HL-60 (cell line): ENCODE measurements around the gene DUSP6.
"Not testable (repeated sequence)": the region's sequence is repeated elsewhere in the genome, so short reads cannot be mapped to it uniquely, and the experiment has no call there.

Experiments used
- DNase-seq, 2 experiments: peaks; one replicate each; pipeline ENCODE4 v3.0.0-alpha.2; 2010 to 2020; ENCODE audit warnings: low read depth in 1 of 2, low spot score in 1 of 2
- H3K27ac ChIP-seq: fragments of 250-450 bp; sonication (Bioruptor Pico); replicated peaks from 2 replicates; pipeline ENCODE4 v1.5.1; 2020; ENCODE audit warnings: mild to moderate bottlenecking, moderate library complexity
- H3K27me3 ChIP-seq: fragments of 250-450 bp; sonication (Bioruptor Pico); 2 replicates; pipeline ENCODE4 v1.5.1; 2021; ENCODE audit warnings: mild to moderate bottlenecking, moderate library complexity; ENCODE audit not compliant: insufficient read depth, poor library complexity, severe bottlenecking
- H3K4me3 ChIP-seq: replicated peaks from 2 replicates; pipeline ENCODE4 v1.5.1; 2011; ENCODE audit warnings: mild to moderate bottlenecking, control low read depth, low read length; ENCODE audit not compliant: insufficient read depth
- GABPA ChIP-seq: IDR thresholded peaks from 2 replicates; pipeline ENCODE4 v1.6.1; 2012; ENCODE audit warnings: low read depth
- POLR2AphosphoS5 ChIP-seq: IDR thresholded peaks from 2 replicates; pipeline ENCODE4 v1.6.1; 2012; ENCODE audit warnings: low read depth
- SPI1 ChIP-seq: IDR thresholded peaks from 2 replicates; pipeline ENCODE4 v1.6.1; 2012; ENCODE audit warnings: low read depth, mild to moderate bottlenecking, borderline replicate concordance
- TF ChIP-seq, protein P1 (sequence below): IDR thresholded peaks from 2 replicates; pipeline ENCODE4 v1.6.1; 2012; ENCODE audit warnings: low read depth; ENCODE audit not compliant: insufficient replicate concordance
- TF ChIP-seq, protein P2 (sequence below): IDR thresholded peaks from one replicate; pipeline ENCODE4 v1.5.1; 2011; ENCODE audit warnings: low read length, control low read depth, inconsistent platforms; ENCODE audit not compliant: insufficient read depth

Gene DUSP6

GRCh38 chr12:89339526-89339925, 12.8 kb downstream of the DUSP6 start:
- TF ChIP-seq, protein P1, sequence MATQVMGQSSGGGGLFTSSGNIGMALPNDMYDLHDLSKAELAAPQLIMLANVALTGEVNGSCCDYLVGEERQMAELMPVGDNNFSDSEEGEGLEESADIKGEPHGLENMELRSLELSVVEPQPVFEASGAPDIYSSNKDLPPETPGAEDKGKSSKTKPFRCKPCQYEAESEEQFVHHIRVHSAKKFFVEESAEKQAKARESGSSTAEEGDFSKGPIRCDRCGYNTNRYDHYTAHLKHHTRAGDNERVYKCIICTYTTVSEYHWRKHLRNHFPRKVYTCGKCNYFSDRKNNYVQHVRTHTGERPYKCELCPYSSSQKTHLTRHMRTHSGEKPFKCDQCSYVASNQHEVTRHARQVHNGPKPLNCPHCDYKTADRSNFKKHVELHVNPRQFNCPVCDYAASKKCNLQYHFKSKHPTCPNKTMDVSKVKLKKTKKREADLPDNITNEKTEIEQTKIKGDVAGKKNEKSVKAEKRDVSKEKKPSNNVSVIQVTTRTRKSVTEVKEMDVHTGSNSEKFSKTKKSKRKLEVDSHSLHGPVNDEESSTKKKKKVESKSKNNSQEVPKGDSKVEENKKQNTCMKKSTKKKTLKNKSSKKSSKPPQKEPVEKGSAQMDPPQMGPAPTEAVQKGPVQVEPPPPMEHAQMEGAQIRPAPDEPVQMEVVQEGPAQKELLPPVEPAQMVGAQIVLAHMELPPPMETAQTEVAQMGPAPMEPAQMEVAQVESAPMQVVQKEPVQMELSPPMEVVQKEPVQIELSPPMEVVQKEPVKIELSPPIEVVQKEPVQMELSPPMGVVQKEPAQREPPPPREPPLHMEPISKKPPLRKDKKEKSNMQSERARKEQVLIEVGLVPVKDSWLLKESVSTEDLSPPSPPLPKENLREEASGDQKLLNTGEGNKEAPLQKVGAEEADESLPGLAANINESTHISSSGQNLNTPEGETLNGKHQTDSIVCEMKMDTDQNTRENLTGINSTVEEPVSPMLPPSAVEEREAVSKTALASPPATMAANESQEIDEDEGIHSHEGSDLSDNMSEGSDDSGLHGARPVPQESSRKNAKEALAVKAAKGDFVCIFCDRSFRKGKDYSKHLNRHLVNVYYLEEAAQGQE = no peak
- TF ChIP-seq POLR2AphosphoS5 (no peak), GABPA (no peak), SPI1 (no peak)
- TF ChIP-seq, protein P2, sequence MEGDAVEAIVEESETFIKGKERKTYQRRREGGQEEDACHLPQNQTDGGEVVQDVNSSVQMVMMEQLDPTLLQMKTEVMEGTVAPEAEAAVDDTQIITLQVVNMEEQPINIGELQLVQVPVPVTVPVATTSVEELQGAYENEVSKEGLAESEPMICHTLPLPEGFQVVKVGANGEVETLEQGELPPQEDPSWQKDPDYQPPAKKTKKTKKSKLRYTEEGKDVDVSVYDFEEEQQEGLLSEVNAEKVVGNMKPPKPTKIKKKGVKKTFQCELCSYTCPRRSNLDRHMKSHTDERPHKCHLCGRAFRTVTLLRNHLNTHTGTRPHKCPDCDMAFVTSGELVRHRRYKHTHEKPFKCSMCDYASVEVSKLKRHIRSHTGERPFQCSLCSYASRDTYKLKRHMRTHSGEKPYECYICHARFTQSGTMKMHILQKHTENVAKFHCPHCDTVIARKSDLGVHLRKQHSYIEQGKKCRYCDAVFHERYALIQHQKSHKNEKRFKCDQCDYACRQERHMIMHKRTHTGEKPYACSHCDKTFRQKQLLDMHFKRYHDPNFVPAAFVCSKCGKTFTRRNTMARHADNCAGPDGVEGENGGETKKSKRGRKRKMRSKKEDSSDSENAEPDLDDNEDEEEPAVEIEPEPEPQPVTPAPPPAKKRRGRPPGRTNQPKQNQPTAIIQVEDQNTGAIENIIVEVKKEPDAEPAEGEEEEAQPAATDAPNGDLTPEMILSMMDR = no peak
- Histone ChIP-seq H3K27ac (no peak overlapping the region), H3K4me3 (no peak overlapping the region), H3K27me3 (no peaks in the 10 kb centered on the region)
- no peak for DNase-seq

DNA sequence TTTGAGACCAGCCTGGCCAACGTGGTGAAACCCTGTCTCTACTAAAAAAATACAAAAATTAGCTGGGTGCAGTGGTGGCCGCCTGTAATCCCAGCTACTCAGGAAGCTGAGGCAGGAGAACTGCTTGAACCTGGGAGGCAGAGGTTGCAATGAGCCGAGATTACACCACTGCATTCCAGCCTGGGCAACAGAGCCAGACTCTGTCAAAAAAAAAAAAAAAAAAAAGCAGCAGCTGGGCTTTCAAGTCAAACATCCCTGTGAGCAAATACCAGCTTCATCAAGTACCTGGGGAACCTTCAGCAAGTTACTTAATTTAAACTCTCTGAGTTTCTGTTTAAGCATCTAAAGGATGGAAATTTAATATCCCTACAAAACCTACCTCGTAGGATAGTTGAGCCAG, 15.2 kb downstream of the DUSP6 start:
- not testable (repeated sequence) for H3K27ac ChIP-seq, DNase-seq, H3K27me3 ChIP-seq, H3K4me3 ChIP-seq

DNA sequence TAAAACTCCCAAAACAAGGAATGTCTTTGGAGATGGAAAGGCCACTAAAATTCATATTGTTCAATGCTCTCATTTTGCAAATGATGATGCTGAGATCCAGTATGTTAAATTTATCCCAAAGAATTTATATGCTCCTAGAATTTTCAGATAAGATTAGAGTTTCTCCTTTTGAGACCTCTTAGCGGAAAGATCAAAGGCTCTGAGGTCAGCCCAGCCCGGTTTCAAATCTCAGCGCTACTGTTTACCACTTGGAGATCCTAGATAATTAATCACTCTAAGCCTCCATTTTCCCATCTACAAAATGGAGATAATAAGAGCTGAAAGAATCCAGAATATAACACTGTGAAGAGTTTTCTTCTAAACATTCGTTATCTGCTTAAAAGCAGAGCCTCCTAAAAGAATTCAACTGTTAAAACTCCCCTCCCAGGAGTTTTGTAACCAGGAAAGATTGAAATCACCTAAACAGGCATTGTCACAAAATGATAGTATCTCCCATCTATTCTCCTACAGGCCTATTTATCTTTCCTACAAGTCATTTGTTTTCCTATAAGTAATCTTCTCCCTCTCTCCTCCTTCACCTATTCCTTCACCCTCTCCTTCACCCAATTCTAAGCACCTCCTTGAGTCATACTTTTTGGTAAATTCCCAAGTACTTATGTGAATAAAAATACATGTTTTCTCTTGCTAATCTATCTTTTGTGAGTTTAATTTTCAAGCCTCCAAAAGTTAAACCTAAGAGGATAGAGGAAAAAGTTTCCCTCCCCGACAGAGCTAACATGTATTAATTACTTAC, 16.7 kb downstream of the DUSP6 start:
- no peak overlapping the region for H3K27ac ChIP-seq
- TF ChIP-seq POLR2AphosphoS5 = no peak
- TF ChIP-seq, protein P2 = no peak
- TF ChIP-seq, protein P1 = no peak
- DNase-seq = no peak
- H3K4me3 ChIP-seq = no peak overlapping the region
- no peaks in the 10 kb centered on the region for H3K27me3 ChIP-seq

- TF ChIP-seq, protein P1 = no peak
- peak; percentile 64; the same call in 1 of the 2 replicates for TF ChIP-seq SPI1
- TF ChIP-seq POLR2AphosphoS5 = no peak
- Histone ChIP-seq H3K4me3 (no peak overlapping the region), H3K27me3 (no peaks in the 10 kb centered on the region), H3K27ac (peak overlapping the region; percentile 12)
- DNase-seq = no peak
These were observed 17.6 kb downstream of the DUSP6 start for GRCh38 chr12:89334548-89335169.
